Stimulated activated effector memory CD8-positive, alpha-beta T cell treated with anti-CD3 and anti-CD28 coated beads, Interleukin-12 subunit alpha, Interleukin-12 subunit beta, amount 100 ng/mL, for 72 hours (primary cell): ENCODE results near the gene DNMT3A.
A peak's percentile ranks its signal among the peaks of the same experiment; 100 is the strongest.
"Not testable (repeated sequence)": the region's sequence is repeated elsewhere in the genome, so short reads cannot be mapped to it uniquely, and the experiment has no call there.

Source experiments
- ATAC-seq: fragments of 150-1000 bp; cut with Tn5 transposase; 2 replicates; pipeline ENCODE4 v1.10.0; 2021
- DNase-seq, 2 donors: peaks; one replicate each; pipeline ENCODE4 v3.0.0; 2021 to 2022; ENCODE audit warnings: low spot score in 2 of 2
- H3K27ac Mint-ChIP-seq: one replicate; pipeline ENCODE4 v1.8.0; 2022; ENCODE audit warnings: mild to moderate bottlenecking, mixed read lengths
- H3K36me3 Mint-ChIP-seq: one replicate; pipeline ENCODE4 v1.8.0; 2022; ENCODE audit warnings: mild to moderate bottlenecking, mixed read lengths
- H3K4me1 Mint-ChIP-seq: one replicate; pipeline ENCODE4 v1.8.0; 2022; ENCODE audit warnings: mixed read lengths
- H3K4me3 Mint-ChIP-seq: one replicate; pipeline ENCODE4 v1.8.0; 2022; ENCODE audit warnings: mild to moderate bottlenecking, mixed read lengths
- H3K9me3 Mint-ChIP-seq: one replicate; pipeline ENCODE4 v1.8.0; 2022; ENCODE audit warnings: mixed read lengths

Gene DNMT3A

GRCh38 chr2:25215232-25215631, 126.5 kb downstream of the DNMT3A start:
- Mint-ChIP-seq H3K4me3 (peak overlapping the region; percentile 65), H3K27ac (peak overlapping the region; percentile 63), H3K36me3 (no peaks in the 10 kb centered on the region), H3K4me1 (peaks cover 9% of the 10 kb centered on the region), H3K9me3 (no peaks in the 10 kb centered on the region)
- DNase-seq (no peak), ATAC-seq (no peak)

GRCh38 chr2:25213229-25213628, 128.5 kb downstream of the DNMT3A start:
- Mint-ChIP-seq H3K4me1 (peaks cover 21% of the 10 kb centered on the region), H3K27ac (peak overlapping the region; percentile 24), H3K36me3 (no peaks in the 10 kb centered on the region), H3K4me3 (no peak overlapping the region), H3K9me3 (no peaks in the 10 kb centered on the region)
- no peak for DNase-seq
- ATAC-seq = no peak

GRCh38 chr2:25210923-25211322, 130.8 kb downstream of the DNMT3A start:
- H3K9me3 Mint-ChIP-seq, H3K27ac Mint-ChIP-seq, DNase-seq, H3K36me3 Mint-ChIP-seq, ATAC-seq: not testable (repeated sequence)
- Mint-ChIP-seq H3K4me1 (peaks cover 21% of the 10 kb centered on the region), H3K4me3 (peak overlapping the region; percentile 5)

GRCh38 chr2:25207078-25207545, 134.6 kb downstream of the DNMT3A start:
- no peak for DNase-seq
- Mint-ChIP-seq H3K27ac (no peak overlapping the region), H3K4me3 (no peak overlapping the region), H3K4me1 (peaks cover 12% of the 10 kb centered on the region), H3K9me3 (no peaks in the 10 kb centered on the region), H3K36me3 (no peaks in the 10 kb centered on the region)
- ATAC-seq = no peak

GRCh38 chr2:25204190-25204838, 137.4 kb downstream of the DNMT3A start:
- H3K36me3 Mint-ChIP-seq = no peaks in the 10 kb centered on the region
- DNase-seq (no peak), ATAC-seq (peak; percentile 72)
- H3K27ac Mint-ChIP-seq = no peak overlapping the region
- peaks cover 3% of the 10 kb centered on the region for H3K4me1 Mint-ChIP-seq
- no peak overlapping the region for H3K4me3 Mint-ChIP-seq
- no peaks in the 10 kb centered on the region for H3K9me3 Mint-ChIP-seq

- Mint-ChIP-seq H3K4me3 (no peak overlapping the region), H3K36me3 (no peaks in the 10 kb centered on the region), H3K27ac (no peak overlapping the region), H3K9me3 (no peaks in the 10 kb centered on the region), H3K4me1 (no peaks in the 10 kb centered on the region)
- peak; percentile 5 for ATAC-seq
- DNase-seq = no peak
These were observed 139.4 kb downstream of the DNMT3A start for GRCh38 chr2:25202275-25202674.

- no peak overlapping the region for H3K4me3 Mint-ChIP-seq
- DNase-seq = no peak
- no peaks in the 10 kb centered on the region for H3K36me3 Mint-ChIP-seq
- no peaks in the 10 kb centered on the region for H3K4me1 Mint-ChIP-seq
- no peaks in the 10 kb centered on the region for H3K9me3 Mint-ChIP-seq
- H3K27ac Mint-ChIP-seq = no peak overlapping the region
- ATAC-seq = peak; percentile 31
These were observed 139.9 kb downstream of the DNMT3A start for GRCh38 chr2:25201794-25202193.

- no peak overlapping the region for H3K4me3 Mint-ChIP-seq
- peaks cover 3% of the 10 kb centered on the region for H3K4me1 Mint-ChIP-seq
- H3K36me3 Mint-ChIP-seq = no peaks in the 10 kb centered on the region
- H3K27ac Mint-ChIP-seq = no peak overlapping the region
- DNase-seq (no peak), ATAC-seq (no peak)
- H3K9me3 Mint-ChIP-seq = no peaks in the 10 kb centered on the region
These were observed 140.5 kb downstream of the DNMT3A start for GRCh38 chr2:25201265-25201664.

GRCh38 chr2:25198576-25198975, 143.1 kb downstream of the DNMT3A start:
- no peak for DNase-seq
- H3K4me1 Mint-ChIP-seq = peaks cover 7% of the 10 kb centered on the region
- H3K9me3 Mint-ChIP-seq = no peaks in the 10 kb centered on the region
- H3K36me3 Mint-ChIP-seq = no peaks in the 10 kb centered on the region
- H3K4me3 Mint-ChIP-seq = no peak overlapping the region
- H3K27ac Mint-ChIP-seq = no peak overlapping the region
- ATAC-seq = no peak

GRCh38 chr2:25198209-25198525, 143.6 kb downstream of the DNMT3A start:
- no peak for ATAC-seq

GRCh38 chr2:25197336-25198208, 144.2 kb downstream of the DNMT3A start:
- H3K9me3 Mint-ChIP-seq = no peaks in the 10 kb centered on the region
- peaks cover 7% of the 10 kb centered on the region for H3K4me1 Mint-ChIP-seq

More at GRCh38 chr2:25198209-25198525, 143.6 kb downstream of the DNMT3A start:
- Mint-ChIP-seq H3K4me3 (no peak overlapping the region), H3K36me3 (no peaks in the 10 kb centered on the region), H3K27ac (no peak overlapping the region), H3K9me3 (no peaks in the 10 kb centered on the region), H3K4me1 (peaks cover 7% of the 10 kb centered on the region)
- no peak for DNase-seq

GRCh38 chr2:25194576-25195122, 147.1 kb downstream of the DNMT3A start:
- DNase-seq (no peak), ATAC-seq (no peak)
- Mint-ChIP-seq H3K9me3 (no peaks in the 10 kb centered on the region), H3K4me1 (peaks cover 7% of the 10 kb centered on the region), H3K36me3 (no peaks in the 10 kb centered on the region), H3K4me3 (no peak overlapping the region), H3K27ac (no peak overlapping the region)

More at GRCh38 chr2:25197336-25198208, 144.2 kb downstream of the DNMT3A start:
- no peak overlapping the region for H3K4me3 Mint-ChIP-seq
- ATAC-seq (no peak), DNase-seq (no peak)
- H3K27ac Mint-ChIP-seq = peak overlapping the region; percentile 71
- H3K36me3 Mint-ChIP-seq = no peaks in the 10 kb centered on the region

GRCh38 chr2:25190536-25190935, 151.2 kb downstream of the DNMT3A start:
- H3K9me3 Mint-ChIP-seq = no peaks in the 10 kb centered on the region
- no peaks in the 10 kb centered on the region for H3K4me1 Mint-ChIP-seq
- no peaks in the 10 kb centered on the region for H3K36me3 Mint-ChIP-seq
- no peak for ATAC-seq
- no peak for DNase-seq
- H3K4me3 Mint-ChIP-seq = no peak overlapping the region
- H3K27ac Mint-ChIP-seq = no peak overlapping the region

- Mint-ChIP-seq H3K4me1 (no peaks in the 10 kb centered on the region), H3K27ac (no peak overlapping the region), H3K9me3 (no peaks in the 10 kb centered on the region), H3K36me3 (no peaks in the 10 kb centered on the region), H3K4me3 (no peak overlapping the region)
- ATAC-seq (no peak), DNase-seq (no peak)
These were observed 153.3 kb downstream of the DNMT3A start for GRCh38 chr2:25188405-25188804.

GRCh38 chr2:25187729-25188350, 153.9 kb downstream of the DNMT3A start:
- ATAC-seq (no peak), DNase-seq (no peak)
- Mint-ChIP-seq H3K9me3 (no peaks in the 10 kb centered on the region), H3K4me3 (no peak overlapping the region), H3K27ac (no peak overlapping the region), H3K36me3 (no peaks in the 10 kb centered on the region), H3K4me1 (no peaks in the 10 kb centered on the region)
